ENCODE results near the gene PRR30. TPM values are rescaled to one million over a fixed set of nuclear protein-coding genes. Genes with fewer than 3 reads are reported as not detected.
A peak's percentile ranks its signal among the peaks of the same experiment; 100 is the strongest.

The PRR30 gene
- total RNA-seq, 2 experiments from 2014 or later: not detected

GRCh38 chr2:27095745-27096651, 43.2 kb downstream of the PRR30 start:
- no peaks in the 10 kb centered on the region for H3K27me3 ChIP-seq (ENCODE audit: control insufficient read depth in 1 of 2, insufficient read depth in 2 of 2, low read length in 2 of 2)
- H3K36me3 ChIP-seq (ENCODE audit: insufficient read depth, low read length): peaks cover 2% of the 10 kb centered on the region
- Mint-ChIP-seq H3K4me1 (ENCODE audit: low read depth) (peaks cover 11% of the 10 kb centered on the region), H3K27ac (no peak overlapping the region), H3K36me3 (ENCODE audit: low read depth) (peaks cover 7% of the 10 kb centered on the region), H3K9me3 (no peaks in the 10 kb centered on the region), H3K4me3 (peak overlapping the region; percentile 4), H3K27me3 (no peaks in the 10 kb centered on the region)
- intact Hi-C loops (cut with DNase I, micrococcal nuclease): loop anchor here in 1 of 2 experiments (5.0 kb wide), 1 partner anchor 586 kb away; no protein-coding TSS in a partner anchor
- no peaks in the 10 kb centered on the region for H3K9me3 ChIP-seq (ENCODE audit: control insufficient read depth in 1 of 2, insufficient read depth in 1 of 2, low read length in 2 of 2)
- H3K27ac ChIP-seq (ENCODE audit: low read depth in 1 of 2, low read length in 2 of 2): no peak overlapping the region
- peaks cover 9% of the 10 kb centered on the region for H3K4me1 ChIP-seq (ENCODE audit: insufficient read depth, low read length)
- ChIA-PET CTCF (interaction anchor here (0.6 to 1.6 kb wide), 4 partner anchors 9 to 184 kb away, joined by 3 to 7 read pairs (median 4); partner anchors contain the start of gene KHK), POLR2A (interaction anchor here (2.4 kb wide), 1 partner anchor 9 kb away, joined by 8 read pairs; the partner anchor contains the start of gene KHK)
- peak overlapping the region; percentile 23 for H3K4me3 ChIP-seq (ENCODE audit: low read length)
- ATAC-seq (ENCODE audit: poor library complexity) (peak; percentile 88), DNase-seq (peak in 8 of 14 experiments; percentile 19 to 73 (median 46))
- TF ChIP-seq, protein P1, sequence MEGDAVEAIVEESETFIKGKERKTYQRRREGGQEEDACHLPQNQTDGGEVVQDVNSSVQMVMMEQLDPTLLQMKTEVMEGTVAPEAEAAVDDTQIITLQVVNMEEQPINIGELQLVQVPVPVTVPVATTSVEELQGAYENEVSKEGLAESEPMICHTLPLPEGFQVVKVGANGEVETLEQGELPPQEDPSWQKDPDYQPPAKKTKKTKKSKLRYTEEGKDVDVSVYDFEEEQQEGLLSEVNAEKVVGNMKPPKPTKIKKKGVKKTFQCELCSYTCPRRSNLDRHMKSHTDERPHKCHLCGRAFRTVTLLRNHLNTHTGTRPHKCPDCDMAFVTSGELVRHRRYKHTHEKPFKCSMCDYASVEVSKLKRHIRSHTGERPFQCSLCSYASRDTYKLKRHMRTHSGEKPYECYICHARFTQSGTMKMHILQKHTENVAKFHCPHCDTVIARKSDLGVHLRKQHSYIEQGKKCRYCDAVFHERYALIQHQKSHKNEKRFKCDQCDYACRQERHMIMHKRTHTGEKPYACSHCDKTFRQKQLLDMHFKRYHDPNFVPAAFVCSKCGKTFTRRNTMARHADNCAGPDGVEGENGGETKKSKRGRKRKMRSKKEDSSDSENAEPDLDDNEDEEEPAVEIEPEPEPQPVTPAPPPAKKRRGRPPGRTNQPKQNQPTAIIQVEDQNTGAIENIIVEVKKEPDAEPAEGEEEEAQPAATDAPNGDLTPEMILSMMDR (IDR thresholded peaks at IDR 0.05): no peak

GRCh38 chr2:27095427-27095744, 43.8 kb downstream of the PRR30 start:
- TF ChIP-seq, protein P1 (IDR thresholded peaks at IDR 0.05): no peak

DNA sequence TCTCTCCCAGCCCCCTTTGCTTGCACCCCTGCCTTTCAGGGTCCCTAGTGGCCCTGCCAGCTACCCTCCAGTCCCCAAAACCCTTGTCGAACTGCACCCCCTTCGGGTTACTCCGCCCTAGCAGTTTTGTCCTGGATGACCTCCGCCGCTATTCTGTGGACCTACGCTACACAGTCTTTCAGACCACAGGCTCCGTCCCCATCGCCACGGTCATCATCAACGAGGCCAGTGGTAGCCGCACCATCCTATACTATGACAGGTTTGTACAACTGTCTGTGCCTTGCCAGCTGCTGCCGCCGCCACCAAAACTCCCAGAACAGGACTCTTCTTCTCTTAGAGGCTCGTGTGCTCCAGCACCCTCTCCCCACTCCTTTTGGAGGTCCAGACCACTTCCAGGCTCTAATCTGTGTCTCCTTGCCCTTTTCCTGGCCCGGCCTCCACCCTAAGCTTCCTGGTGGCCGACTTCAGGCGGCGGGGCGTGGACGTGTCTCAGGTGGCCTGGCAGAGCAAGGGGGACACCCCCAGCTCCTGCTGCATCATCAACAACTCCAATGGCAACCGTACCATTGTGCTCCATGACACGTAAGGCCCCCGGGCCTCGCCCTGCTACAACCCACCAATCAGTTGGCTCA, 44.7 kb downstream of the PRR30 start:
- no peak for DNase-seq
- CTCF ChIA-PET: interaction anchor here (1.0 kb wide), 1 partner anchor 185 kb away, joined by 7 read pairs; no protein-coding TSS in a partner anchor
- TF ChIP-seq, protein P1 (IDR thresholded peaks at IDR 0.05): no peak
- Histone ChIP-seq H3K4me1 (ENCODE audit: insufficient read depth, low read length) (peaks cover 9% of the 10 kb centered on the region), H3K4me3 (ENCODE audit: low read length) (no peak overlapping the region), H3K9me3 (ENCODE audit: control insufficient read depth in 1 of 2, insufficient read depth in 1 of 2, low read length in 2 of 2) (no peaks in the 10 kb centered on the region), H3K36me3 (ENCODE audit: insufficient read depth, low read length) (no peaks in the 10 kb centered on the region), H3K27ac (ENCODE audit: low read depth in 1 of 2, low read length in 2 of 2) (no peak overlapping the region), H3K27me3 (ENCODE audit: control insufficient read depth in 1 of 2, insufficient read depth in 2 of 2, low read length in 2 of 2) (no peaks in the 10 kb centered on the region)
- Mint-ChIP-seq H3K9me3 (no peaks in the 10 kb centered on the region), H3K4me1 (ENCODE audit: low read depth) (peaks cover 16% of the 10 kb centered on the region), H3K36me3 (ENCODE audit: low read depth) (peaks cover 7% of the 10 kb centered on the region), H3K27ac (no peak overlapping the region), H3K4me3 (no peak overlapping the region), H3K27me3 (no peaks in the 10 kb centered on the region)
- POLR2A ChIA-PET: no interaction called here
- ATAC-seq (ENCODE audit: poor library complexity): no peak
- intact Hi-C loops (cut with DNase I, micrococcal nuclease): no loop called here

More at GRCh38 chr2:27095427-27095744, 43.8 kb downstream of the PRR30 start:
- no peak for DNase-seq
- Histone ChIP-seq H3K9me3 (ENCODE audit: control insufficient read depth in 1 of 2, insufficient read depth in 1 of 2, low read length in 2 of 2) (no peaks in the 10 kb centered on the region), H3K4me1 (ENCODE audit: insufficient read depth, low read length) (peaks cover 9% of the 10 kb centered on the region), H3K36me3 (ENCODE audit: insufficient read depth, low read length) (peaks cover 2% of the 10 kb centered on the region), H3K4me3 (ENCODE audit: low read length) (no peak overlapping the region), H3K27me3 (ENCODE audit: control insufficient read depth in 1 of 2, insufficient read depth in 2 of 2, low read length in 2 of 2) (no peaks in the 10 kb centered on the region), H3K27ac (ENCODE audit: low read depth in 1 of 2, low read length in 2 of 2) (no peak overlapping the region)
- no peak for ATAC-seq (ENCODE audit: poor library complexity)
- peaks cover 7% of the 10 kb centered on the region for H3K36me3 Mint-ChIP-seq (ENCODE audit: low read depth)
- H3K27ac Mint-ChIP-seq: no peak overlapping the region
- peak overlapping the region; percentile 4 for H3K4me3 Mint-ChIP-seq
- POLR2A ChIA-PET: no interaction called here
- no peaks in the 10 kb centered on the region for H3K27me3 Mint-ChIP-seq
- CTCF ChIA-PET: interaction anchor here (0.6 to 1.6 kb wide), 2 partner anchors 22 to 184 kb away, joined by 3 to 7 read pairs; no protein-coding TSS in a partner anchor
- no peaks in the 10 kb centered on the region for H3K9me3 Mint-ChIP-seq
- intact Hi-C loops (cut with DNase I, micrococcal nuclease): loop anchor here in 1 of 2 experiments (5.0 kb wide), 1 partner anchor 587 kb away; no protein-coding TSS in a partner anchor
- H3K4me1 Mint-ChIP-seq (ENCODE audit: low read depth): peaks cover 11% of the 10 kb centered on the region

All from CD4-positive, alpha-beta T cell (primary cell).